ENCODE results near the gene NXF1. TPM values are rescaled to one million over a fixed set of nuclear protein-coding genes. Genes with fewer than 3 reads are reported as not detected.

Gene NXF1
- total RNA-seq, 2 experiments from 2014 or later: 93.6 to 120 TPM

- Mint-ChIP-seq H3K4me1 (peaks cover 44% of the 10 kb centered on the region), H3K27me3 (no peaks in the 10 kb centered on the region), H3K4me3 (peak within 1 kb of the TSS; percentile 90), H3K27ac (peak within 1 kb of the TSS; percentile 81), H3K9me3 (ENCODE audit: low read depth) (no peaks in the 10 kb centered on the region), H3K36me3 (peaks cover 55% of the 10 kb centered on the region)
- CTCF ChIA-PET: interaction anchor here (1.1 to 8.5 kb wide), 4 partner anchors 9 to 90 kb away, joined by 3 to 242 read pairs (median 7); partner anchors contain the start of genes POLR2G, SLC3A2 and TAF6L
- ATAC-seq (peak; percentile 81), DNase-seq (peak; percentile 94)
Measured at GRCh38 chr11:62791501-62792201, 13.6 kb downstream of the NXF1 start, which contains the start of gene TMEM223. TSS of gene TMEM223 (minus strand) at chr11:62792006. CDS start at chr11:62791994, 12 bp downstream.

- H3K27ac Mint-ChIP-seq: peak overlapping the region; percentile 97
- H3K27me3 Mint-ChIP-seq: no peaks in the 10 kb centered on the region
- no peak for DNase-seq
- peaks cover 40% of the 10 kb centered on the region for H3K36me3 Mint-ChIP-seq
- no peaks in the 10 kb centered on the region for H3K9me3 Mint-ChIP-seq (ENCODE audit: low read depth)
- no peak for ATAC-seq
- peaks cover 51% of the 10 kb centered on the region for H3K4me1 Mint-ChIP-seq
- CTCF ChIA-PET: interaction anchor here (0.6 to 8.5 kb wide), 7 partner anchors 11 to 72 kb away, joined by 3 to 242 read pairs (median 5); partner anchors contain the start of genes NXF1, POLR2G, TAF6L and ZBTB3
- peak overlapping the region; percentile 95 for H3K4me3 Mint-ChIP-seq
Measured at GRCh38 chr11:62789576-62789975, 15.7 kb downstream of the NXF1 start.

- DNase-seq (no peak), ATAC-seq (no peak)
- peaks cover 51% of the 10 kb centered on the region for H3K4me1 Mint-ChIP-seq
- no peaks in the 10 kb centered on the region for H3K27me3 Mint-ChIP-seq
- no peaks in the 10 kb centered on the region for H3K9me3 Mint-ChIP-seq (ENCODE audit: low read depth)
- CTCF ChIA-PET: interaction anchor here (0.8 to 8.5 kb wide), 6 partner anchors 12 to 68 kb away, joined by 3 to 242 read pairs (median 9); partner anchors contain the start of genes NXF1, POLR2G, TAF6L and ZBTB3
- peak overlapping the region; percentile 95 for H3K4me3 Mint-ChIP-seq
- peaks cover 35% of the 10 kb centered on the region for H3K36me3 Mint-ChIP-seq
- peak overlapping the region; percentile 97 for H3K27ac Mint-ChIP-seq
Measured at GRCh38 chr11:62788991-62789390, 16.2 kb downstream of the NXF1 start.

- Mint-ChIP-seq H3K4me1 (peaks cover 45% of the 10 kb centered on the region), H3K27ac (peak within 1 kb of the TSS; percentile 97), H3K4me3 (peak within 1 kb of the TSS; percentile 95), H3K9me3 (ENCODE audit: low read depth) (no peaks in the 10 kb centered on the region), H3K36me3 (peaks cover 29% of the 10 kb centered on the region), H3K27me3 (no peaks in the 10 kb centered on the region)
- peak; percentile 99 for DNase-seq
- CTCF ChIA-PET: interaction anchor here (0.6 to 8.5 kb wide), 50 partner anchors 7 to 1439 kb away, joined by 3 to 242 read pairs (median 8); partner anchors contain the start of genes B3GAT3, EML3, GANAB and GNG3
- peak; percentile 71 for ATAC-seq
Measured at GRCh38 chr11:62787005-62787759, 18.1 kb downstream of the NXF1 start, which contains the start of gene TMEM179B. TSS of gene TMEM179B (plus strand) at chr11:62787402. CDS start at chr11:62787432, 30 bp downstream.

- H3K4me1 Mint-ChIP-seq: peaks cover 41% of the 10 kb centered on the region
- CTCF ChIA-PET: interaction anchor here (0.6 to 8.5 kb wide), 52 partner anchors 8 to 1440 kb away, joined by 3 to 242 read pairs (median 6); partner anchors contain the start of genes B3GAT3, EML3, GANAB and GNG3
- ATAC-seq: peak; percentile 73
- H3K27ac Mint-ChIP-seq: peak overlapping the region; percentile 89
- peak; percentile 92 for DNase-seq
- H3K4me3 Mint-ChIP-seq: peak overlapping the region; percentile 81
- no peaks in the 10 kb centered on the region for H3K27me3 Mint-ChIP-seq
- H3K9me3 Mint-ChIP-seq (ENCODE audit: low read depth): no peaks in the 10 kb centered on the region
- peaks cover 25% of the 10 kb centered on the region for H3K36me3 Mint-ChIP-seq
Measured at GRCh38 chr11:62786318-62787004, 18.8 kb downstream of the NXF1 start.

GRCh38 chr11:62782753-62783152 lies 22.5 kb downstream of the NXF1 start:
- CTCF ChIA-PET: interaction anchor here (8.5 kb wide), 1 partner anchor 15 kb away, joined by 242 read pairs; the partner anchor contains the start of genes POLR2G and TAF6L
- Mint-ChIP-seq H3K4me3 (no peak overlapping the region), H3K36me3 (peaks cover 8% of the 10 kb centered on the region), H3K27ac (peak overlapping the region; percentile 12), H3K9me3 (ENCODE audit: low read depth) (no peaks in the 10 kb centered on the region), H3K27me3 (no peaks in the 10 kb centered on the region), H3K4me1 (peaks cover 15% of the 10 kb centered on the region)
- no peak for ATAC-seq
- DNase-seq: no peak

- Mint-ChIP-seq H3K27ac (peak overlapping the region; percentile 16), H3K36me3 (peaks cover 11% of the 10 kb centered on the region), H3K4me1 (peaks cover 25% of the 10 kb centered on the region), H3K4me3 (no peak overlapping the region), H3K9me3 (ENCODE audit: low read depth) (no peaks in the 10 kb centered on the region), H3K27me3 (no peaks in the 10 kb centered on the region)
- DNase-seq (no peak), ATAC-seq (no peak)
- CTCF ChIA-PET: interaction anchor here (1.2 kb wide), 1 partner anchor 9 kb away, joined by 3 read pairs; the partner anchor contains the start of gene TMEM179B
Measured at GRCh38 chr11:62778441-62778840, 26.8 kb downstream of the NXF1 start.

- Mint-ChIP-seq H3K9me3 (ENCODE audit: low read depth) (no peaks in the 10 kb centered on the region), H3K36me3 (peaks cover 11% of the 10 kb centered on the region), H3K4me1 (peaks cover 25% of the 10 kb centered on the region), H3K4me3 (no peak overlapping the region), H3K27me3 (no peaks in the 10 kb centered on the region), H3K27ac (peak overlapping the region; percentile 29)
- ATAC-seq (no peak), DNase-seq (no peak)
- CTCF ChIA-PET: interaction anchor here (1.8 to 20.9 kb wide), 3 partner anchors 10 to 16 kb away, joined by 7 to 242 read pairs (median 7); partner anchors contain the start of genes POLR2G and TMEM179B
Measured at GRCh38 chr11:62777389-62777788, 27.9 kb downstream of the NXF1 start.

- Mint-ChIP-seq H3K4me3 (no peak overlapping the region), H3K27me3 (no peaks in the 10 kb centered on the region), H3K27ac (peak overlapping the region; percentile 6), H3K9me3 (ENCODE audit: low read depth) (no peaks in the 10 kb centered on the region), H3K36me3 (peaks cover 11% of the 10 kb centered on the region), H3K4me1 (peaks cover 34% of the 10 kb centered on the region)
- CTCF ChIA-PET: interaction anchor here (1.8 to 20.9 kb wide), 3 partner anchors 8 to 14 kb away, joined by 7 to 242 read pairs (median 7); partner anchors contain the start of genes POLR2G and TMEM179B
- no peak for ATAC-seq
- DNase-seq: no peak
Measured at GRCh38 chr11:62775646-62776045, 29.6 kb downstream of the NXF1 start.

- Mint-ChIP-seq H3K27me3 (no peaks in the 10 kb centered on the region), H3K4me1 (peaks cover 44% of the 10 kb centered on the region), H3K9me3 (ENCODE audit: low read depth) (no peaks in the 10 kb centered on the region), H3K27ac (peak overlapping the region; percentile 11), H3K36me3 (peaks cover 11% of the 10 kb centered on the region), H3K4me3 (no peak overlapping the region)
- ATAC-seq: no peak
- CTCF ChIA-PET: interaction anchor here (0.7 to 20.9 kb wide), 4 partner anchors 13 to 58 kb away, joined by 3 to 242 read pairs (median 3); partner anchors contain the start of genes POLR2G, STX5 and TMEM179B
- no peak for DNase-seq
Measured at GRCh38 chr11:62774407-62774806, 30.8 kb downstream of the NXF1 start.

- Mint-ChIP-seq H3K27me3 (no peaks in the 10 kb centered on the region), H3K4me1 (peaks cover 32% of the 10 kb centered on the region), H3K36me3 (peaks cover 11% of the 10 kb centered on the region), H3K4me3 (peak within 1 kb of the TSS; percentile 88), H3K27ac (peak within 1 kb of the TSS; percentile 95), H3K9me3 (ENCODE audit: low read depth) (no peaks in the 10 kb centered on the region)
- CTCF ChIA-PET: interaction anchor here (0.7 to 20.9 kb wide), 15 partner anchors 10 to 347 kb away, joined by 3 to 242 read pairs (median 5); partner anchors contain the start of genes HNRNPUL2, LBHD1, POLR2G and SLC3A2
- ATAC-seq: peak; percentile 89
- DNase-seq: peak; percentile 97
Measured at GRCh38 chr11:62771144-62772021, 33.9 kb downstream of the NXF1 start, which contains the start of gene TAF6L. TSS of gene TAF6L (plus strand) at chr11:62771396. CDS start at chr11:62775784, 4,388 bp downstream.

All from activated CD8-positive, alpha-beta memory T cell treated with anti-CD3 and anti-CD28 coated beads, Interleukin-2, amount 10 ng/mL, durations not matched to agents 7 days and 5 days (primary cell).